ENCODE measurements around the gene SDCCAG8.
"Not testable (repeated sequence)": the region's sequence is repeated elsewhere in the genome, so short reads cannot be mapped to it uniquely, and the experiment has no call there.

Gene SDCCAG8

GRCh38 chr1:243336163-243336562, 80.3 kb downstream of the SDCCAG8 start:
- TF ChIP-seq, protein P1, sequence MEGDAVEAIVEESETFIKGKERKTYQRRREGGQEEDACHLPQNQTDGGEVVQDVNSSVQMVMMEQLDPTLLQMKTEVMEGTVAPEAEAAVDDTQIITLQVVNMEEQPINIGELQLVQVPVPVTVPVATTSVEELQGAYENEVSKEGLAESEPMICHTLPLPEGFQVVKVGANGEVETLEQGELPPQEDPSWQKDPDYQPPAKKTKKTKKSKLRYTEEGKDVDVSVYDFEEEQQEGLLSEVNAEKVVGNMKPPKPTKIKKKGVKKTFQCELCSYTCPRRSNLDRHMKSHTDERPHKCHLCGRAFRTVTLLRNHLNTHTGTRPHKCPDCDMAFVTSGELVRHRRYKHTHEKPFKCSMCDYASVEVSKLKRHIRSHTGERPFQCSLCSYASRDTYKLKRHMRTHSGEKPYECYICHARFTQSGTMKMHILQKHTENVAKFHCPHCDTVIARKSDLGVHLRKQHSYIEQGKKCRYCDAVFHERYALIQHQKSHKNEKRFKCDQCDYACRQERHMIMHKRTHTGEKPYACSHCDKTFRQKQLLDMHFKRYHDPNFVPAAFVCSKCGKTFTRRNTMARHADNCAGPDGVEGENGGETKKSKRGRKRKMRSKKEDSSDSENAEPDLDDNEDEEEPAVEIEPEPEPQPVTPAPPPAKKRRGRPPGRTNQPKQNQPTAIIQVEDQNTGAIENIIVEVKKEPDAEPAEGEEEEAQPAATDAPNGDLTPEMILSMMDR (IDR thresholded peaks at IDR 0.05; ENCODE audit: low read depth, low read length): no peak
- no peak for DNase-seq (ENCODE audit: extremely low read depth, low read depth)

- DNase-seq (ENCODE audit: extremely low read depth, low read depth): not testable (repeated sequence)
These were observed 83.0 kb downstream of the SDCCAG8 start for GRCh38 chr1:243338848-243339247.

DNA sequence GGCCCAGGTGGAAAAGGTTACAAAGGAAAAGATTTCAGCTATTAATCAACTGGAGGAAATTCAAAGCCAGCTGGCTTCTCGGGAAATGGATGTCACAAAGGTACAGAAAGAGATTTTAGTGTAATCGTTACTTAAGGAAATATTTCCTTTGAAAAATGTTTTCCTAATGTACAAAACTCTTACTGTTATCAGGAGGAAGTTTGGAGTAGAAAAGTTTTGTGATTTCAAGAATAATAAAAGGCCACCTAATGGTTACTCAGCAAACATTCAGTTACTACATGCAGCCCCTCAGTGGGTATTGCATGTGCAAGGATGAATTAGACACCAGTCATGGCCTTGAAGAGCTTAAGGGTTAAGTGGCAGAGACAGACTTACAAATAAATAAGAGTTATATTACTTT, 85.2 kb downstream of the SDCCAG8 start:
- TF ChIP-seq, protein P1 (IDR thresholded peaks at IDR 0.05; ENCODE audit: low read depth, low read length): no peak
- no peak for DNase-seq (ENCODE audit: extremely low read depth, low read depth)

- DNase-seq (ENCODE audit: extremely low read depth, low read depth): no peak
- TF ChIP-seq, protein P1 (IDR thresholded peaks at IDR 0.05; ENCODE audit: low read depth, low read length): peak; percentile 49
These were observed 88.4 kb downstream of the SDCCAG8 start for GRCh38 chr1:243343970-243344937.

DNA sequence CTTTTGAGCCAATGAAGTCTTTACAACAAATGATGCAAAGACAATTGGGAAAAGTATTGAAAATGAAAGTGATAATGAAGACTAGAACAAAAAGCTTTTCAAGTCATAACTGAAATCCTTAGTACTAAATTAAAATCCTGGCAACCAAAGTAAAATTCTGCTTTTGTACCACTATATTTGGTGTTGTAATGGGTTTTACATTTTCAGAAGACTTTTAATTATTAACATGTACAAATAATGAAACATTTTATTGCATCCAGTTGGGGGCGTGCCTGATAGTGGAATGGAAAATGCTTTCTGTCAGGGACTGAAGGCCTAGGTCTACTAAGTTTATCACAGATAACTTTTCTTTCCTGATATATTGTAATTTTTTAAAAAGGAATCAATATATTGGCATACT, 89.4 kb downstream of the SDCCAG8 start:
- no peak for DNase-seq (ENCODE audit: extremely low read depth, low read depth)
- TF ChIP-seq, protein P1 (IDR thresholded peaks at IDR 0.05; ENCODE audit: low read depth, low read length): peak; percentile 28

- TF ChIP-seq, protein P1 (IDR thresholded peaks at IDR 0.05; ENCODE audit: low read depth, low read length): no peak
- no peak for DNase-seq (ENCODE audit: extremely low read depth, low read depth)
These were observed 90.2 kb downstream of the SDCCAG8 start for GRCh38 chr1:243346016-243346415.

- TF ChIP-seq, protein P1 (IDR thresholded peaks at IDR 0.05; ENCODE audit: low read depth, low read length): no peak
- DNase-seq (ENCODE audit: extremely low read depth, low read depth): no peak
These were observed 90.6 kb downstream of the SDCCAG8 start for GRCh38 chr1:243346468-243346867.
